Fibroblast of gingiva (primary cell): ENCODE measurements around the gene VIPR2.

Experiments used
- DNase-seq: peaks from one replicate; pipeline ENCODE4 v3.0.0-alpha.2; 2011; ENCODE audit warnings: low read depth

VIPR2 gene

GRCh38 chr7:159158125-159158887 lies 13.6 kb upstream of the VIPR2 start:
- DNase-seq, result no peak

GRCh38 chr7:159157714-159158113 lies 13.0 kb upstream of the VIPR2 start:
- DNase-seq, result no peak

GRCh38 chr7:159156436-159157245 lies 12.0 kb upstream of the VIPR2 start:
- DNase-seq, result no peak

- DNase-seq, result no peak
Observed at GRCh38 chr7:159155410-159155809, 10.7 kb upstream of the VIPR2 start.

- DNase-seq, result no peak
Observed at GRCh38 chr7:159154243-159154642, 9.6 kb upstream of the VIPR2 start.

GRCh38 chr7:159153511-159153910 lies 8.8 kb upstream of the VIPR2 start:
- no peak for DNase-seq

GRCh38 chr7:159152816-159153215 lies 8.1 kb upstream of the VIPR2 start:
- DNase-seq, result no peak

GRCh38 chr7:159151231-159151630 lies 6.6 kb upstream of the VIPR2 start:
- DNase-seq, result no peak

- DNase-seq, result no peak
Observed at GRCh38 chr7:159149488-159149887, 4.8 kb upstream of the VIPR2 start.

- no peak for DNase-seq
Observed at GRCh38 chr7:159148430-159149395, 4.0 kb upstream of the VIPR2 start.

GRCh38 chr7:159147687-159148086 lies 3.0 kb upstream of the VIPR2 start:
- no peak for DNase-seq

- no peak for DNase-seq
Observed at GRCh38 chr7:159147246-159147645, 2.6 kb upstream of the VIPR2 start.

GRCh38 chr7:159146084-159146858 lies 1.6 kb upstream of the VIPR2 start:
- no peak for DNase-seq

- no peak for DNase-seq
Observed at GRCh38 chr7:159145490-159145855, 806 bp upstream of the VIPR2 start.

- DNase-seq, result no peak
Observed at GRCh38 chr7:159143780-159144757, 598 bp downstream of the VIPR2 start.

GRCh38 chr7:159142730-159143129 lies 1.9 kb downstream of the VIPR2 start:
- no peak for DNase-seq

- no peak for DNase-seq
Observed at GRCh38 chr7:159142199-159142598, 2.5 kb downstream of the VIPR2 start.

- DNase-seq, result no peak
Observed at GRCh38 chr7:159141660-159142059, 3.0 kb downstream of the VIPR2 start.

- DNase-seq, result no peak
Observed at GRCh38 chr7:159141167-159141566, 3.5 kb downstream of the VIPR2 start.

GRCh38 chr7:159140170-159140910 lies 4.3 kb downstream of the VIPR2 start:
- DNase-seq, result no peak
